Measurements from ENCODE around the gene SLC26A3. TPM values are rescaled to one million over a fixed set of nuclear protein-coding genes. Genes with fewer than 3 reads are reported as not detected.

Gene SLC26A3
- total RNA-seq, 4 donors from 2014 or later, result 0.33 to 0.85 TPM; not detected in 2

- TF ChIP-seq CTCF (IDR thresholded peaks at IDR 0.05; ENCODE audit: low read depth), result no peak
Measured at GRCh38 chr7:107726356-107727130, 76.5 kb downstream of the SLC26A3 start.

- no peak for TF ChIP-seq CTCF (IDR thresholded peaks at IDR 0.05; ENCODE audit: low read depth)
Measured at GRCh38 chr7:107725138-107725740, 77.8 kb downstream of the SLC26A3 start.

GRCh38 chr7:107723255-107723654 lies 79.8 kb downstream of the SLC26A3 start:
- TF ChIP-seq CTCF (IDR thresholded peaks at IDR 0.05; ENCODE audit: low read depth), result no peak

GRCh38 chr7:107721286-107721685 lies 81.7 kb downstream of the SLC26A3 start:
- no peak for TF ChIP-seq CTCF (IDR thresholded peaks at IDR 0.05; ENCODE audit: low read depth)

- TF ChIP-seq CTCF (IDR thresholded peaks at IDR 0.05; ENCODE audit: low read depth), result no peak
Measured at GRCh38 chr7:107718456-107719193, 84.4 kb downstream of the SLC26A3 start.

GRCh38 chr7:107715531-107715930 lies 87.5 kb downstream of the SLC26A3 start:
- no peak for TF ChIP-seq CTCF (IDR thresholded peaks at IDR 0.05; ENCODE audit: low read depth)

Other genes with a start within 250 kb of the SLC26A3 start
- 10 to 100 TPM; 49.9 to 58.2 (median 54.5) TPM for gene COG5, start 239.3 kb downstream of the SLC26A3 start, total RNA-seq
- 10 to 100 TPM in 2 of 4 donors, 1 to 10 TPM in 2; 6.3 to 12.6 (median 8.7) TPM for gene DUS4L, start 239.3 kb downstream of the SLC26A3 start, total RNA-seq
- gene BCAP29, start 223.0 kb downstream of the SLC26A3 start, total RNA-seq, result 100 to 1,000 TPM; 112 to 147 (median 131) TPM
- under 1 TPM; 0.16 to 0.34 (median 0.20) TPM for gene SLC26A4, start 142.4 kb downstream of the SLC26A3 start, total RNA-seq
- 10 to 100 TPM; 23.0 to 48.9 (median 26.5) TPM for gene CBLL1, start 59.1 kb downstream of the SLC26A3 start, total RNA-seq
- gene DLD, start 88.0 kb upstream of the SLC26A3 start, total RNA-seq, result 100 to 1,000 TPM in 2 of 4 donors, 10 to 100 TPM in 2; 74.0 to 116 (median 100.0) TPM
- gene LAMB1, start 199.9 kb upstream of the SLC26A3 start, total RNA-seq, result 100 to 1,000 TPM; 218 to 376 (median 309) TPM